Esophagus squamous epithelium (tissue), 4 donors: ENCODE data around the gene FBXO2.

Experiments
- CTCF ChIP-seq, 6 experiments: fragments of 450-650 bp in 4 of 6; fragments of 200-600 bp in 2 of 6; sonication (generic) in 2 of 6; IDR thresholded peaks; one replicate each; pipeline ENCODE4 v1.5.1; 2016 to 2019; ENCODE audit warnings: antibody characterized with exemption in 6 of 6, mild to moderate bottlenecking in 4 of 6, moderate library complexity in 4 of 6
- POLR2A ChIP-seq, 4 donors: fragments of 450-650 bp; IDR thresholded peaks; one replicate each; pipeline ENCODE4 v1.6.1; 2017; ENCODE audit warnings: antibody characterized with exemption in 4 of 4, mild to moderate bottlenecking in 4 of 4, moderate library complexity in 3 of 4

GRCh38 chr1:11661103-11661502 is 6.9 kb upstream of the FBXO2 start:
- TF ChIP-seq CTCF (IDR thresholded peaks at IDR 0.05) (no peak), POLR2A (IDR thresholded peaks at IDR 0.05) (no peak)
